GM12878 (cell line): ENCODE measurements around the gene KCNA1. TPM values are rescaled to one million over a fixed set of nuclear protein-coding genes. Genes with fewer than 3 reads are reported as not detected.
A peak's percentile ranks its signal among the peaks of the same experiment; 100 is the strongest.

Source experiments
- BCLAF1 ChIP-seq: fragments of 450-650 bp; IDR thresholded peaks from 2 replicates; pipeline ENCODE4 v1.6.1; 2017; ENCODE audit warnings: antibody characterized with exemption, mild to moderate bottlenecking, moderate library complexity
- IKZF1 ChIP-seq: fragments of 450-650 bp; conservative IDR thresholded peaks from 2 replicates; pipeline ENCODE4 v1.6.1; 2017; ENCODE audit warnings: antibody characterized with exemption, mild to moderate bottlenecking
- NR2C2 ChIP-seq: IDR thresholded peaks from 2 replicates; pipeline ENCODE4 v1.6.1; 2011; ENCODE audit warnings: borderline replicate concordance, low read depth; ENCODE audit not compliant: control insufficient read depth, insufficient read length
- SUZ12 ChIP-seq: fragments of 200-600 bp; sonication (generic); IDR thresholded peaks from one replicate; pipeline ENCODE4 v1.6.1; 2018; ENCODE audit warnings: antibody characterized with exemption, mild to moderate bottlenecking; ENCODE audit not compliant: unreplicated experiment
- ZBED1 ChIP-seq: IDR thresholded peaks from 2 replicates; pipeline ENCODE4 v1.6.1; 2016; ENCODE audit warnings: borderline replicate concordance
- ZBTB40 ChIP-seq: fragments of 450-650 bp; IDR thresholded peaks from 2 replicates; pipeline ENCODE4 v1.6.1; 2016; ENCODE audit warnings: mild to moderate bottlenecking, moderate library complexity, borderline replicate concordance
- polyA plus RNA-seq, 11 experiments: library from polyadenylated mRNA; depleted of rRNA in 4 of 11; unstranded in 6 of 11; stranded (reverse) in 5 of 11; fragments of >200 nt; fragmentation: Nextera tagmentation in 4 of 11; fragmentation: Illumina TruSeq in 1 of 11; extraction: Ambion mirVana in 4 of 11; extraction: Trizol in 1 of 11; gene quantifications; 1 replicate in 1 of 11; 2 replicates in 10 of 11; pipeline versions ENCODE4 v1.2.1 to v1.2.3, GENCODE V29; 2011 to 2016; ENCODE audit warnings: inconsistent platforms in 2 of 11, missing spikeins in 2 of 11, low read depth in 1 of 11
- total RNA-seq, 4 experiments: library from RNA; depleted of rRNA in 3 of 4; stranded (reverse); fragments of >200 nt in 3 of 4; fragmentation: Illumina TruSeq in 1 of 4; extraction: Trizol in 1 of 4; gene quantifications; 2 replicates each; pipeline versions ENCODE4 v1.2.1 to v1.2.3, GENCODE V29; 2013 to 2021
- TF ChIP-seq, protein P1 (sequence below): fragments of 450-650 bp; IDR thresholded peaks from 2 replicates; pipeline ENCODE4 v1.6.1; 2018; ENCODE audit warnings: mild to moderate bottlenecking, low read depth, moderate library complexity; ENCODE audit not compliant: partially characterized antibody
- TF ChIP-seq, protein P2 (sequence below): IDR thresholded peaks from 2 replicates; pipeline ENCODE4 v1.6.1; 2012; ENCODE audit warnings: low read length, inconsistent platforms
- TF ChIP-seq, protein P3 (sequence below): fragments of 450-650 bp; IDR thresholded peaks from 2 replicates; pipeline ENCODE4 v1.6.1; 2018; ENCODE audit warnings: borderline replicate concordance, mild to moderate bottlenecking; ENCODE audit not compliant: partially characterized antibody
- TF ChIP-seq, protein P4 (sequence below): fragments of 450-650 bp; IDR thresholded peaks from 2 replicates; pipeline ENCODE4 v1.6.1; 2017; ENCODE audit warnings: low read depth, mild to moderate bottlenecking, moderate library complexity

Gene KCNA1
- total and polyA plus RNA-seq, 10 of the 15 experiments (the other 5 are each of a cell fraction or from before 2014, with no cell fraction given), result 0.05 to 0.77 (median 0.33) TPM

DNA sequence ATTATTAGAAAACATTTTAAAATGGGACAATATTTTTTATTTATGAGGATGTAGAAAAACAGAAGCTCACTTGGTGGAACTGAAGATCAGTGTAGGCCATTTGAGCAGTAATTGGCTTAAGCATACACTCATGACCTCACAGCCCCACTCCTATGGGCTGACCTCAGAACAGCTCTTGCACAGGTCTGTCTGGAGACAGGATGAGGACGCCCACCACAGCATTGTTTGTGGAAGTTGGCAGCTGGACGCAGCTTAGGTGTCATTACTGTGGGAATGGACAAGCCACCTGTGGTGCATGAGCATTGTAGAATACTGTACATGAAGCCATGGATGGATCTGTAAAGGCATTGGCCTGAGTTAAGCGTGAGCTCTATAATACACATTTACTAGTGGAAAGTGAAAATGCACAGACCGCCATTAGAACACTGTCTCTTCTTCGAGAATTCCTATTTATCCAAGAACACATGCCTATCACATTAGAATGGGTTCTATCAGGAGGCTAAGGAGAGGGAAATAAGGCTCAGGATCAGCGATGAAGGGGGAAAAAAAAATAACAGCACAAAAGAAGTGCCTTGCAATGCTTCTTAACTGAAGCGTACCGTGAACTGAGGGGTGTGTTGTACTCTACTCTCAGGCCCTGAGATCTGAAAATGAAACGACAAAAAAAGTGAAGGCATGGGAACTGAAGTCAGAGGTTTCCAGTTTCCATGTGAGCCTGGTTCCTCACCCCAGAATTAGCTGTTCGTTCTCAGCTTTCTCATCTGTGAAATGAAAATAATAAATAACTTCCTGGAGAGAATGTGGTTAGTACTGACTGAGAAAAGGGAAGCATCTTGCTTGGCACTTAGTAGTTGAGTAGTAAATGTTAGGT is 33.6 kb downstream of the KCNA1 start (continued):
- TF ChIP-seq BCLAF1 (no peak), SUZ12 (no peak), ZBTB40 (no peak), NR2C2 (no peak), IKZF1 (peak; percentile 67; the same call in 1 of the 2 replicates), ZBED1 (peak; percentile 33; the same call in 1 of the 2 replicates)
- TF ChIP-seq, protein P1, sequence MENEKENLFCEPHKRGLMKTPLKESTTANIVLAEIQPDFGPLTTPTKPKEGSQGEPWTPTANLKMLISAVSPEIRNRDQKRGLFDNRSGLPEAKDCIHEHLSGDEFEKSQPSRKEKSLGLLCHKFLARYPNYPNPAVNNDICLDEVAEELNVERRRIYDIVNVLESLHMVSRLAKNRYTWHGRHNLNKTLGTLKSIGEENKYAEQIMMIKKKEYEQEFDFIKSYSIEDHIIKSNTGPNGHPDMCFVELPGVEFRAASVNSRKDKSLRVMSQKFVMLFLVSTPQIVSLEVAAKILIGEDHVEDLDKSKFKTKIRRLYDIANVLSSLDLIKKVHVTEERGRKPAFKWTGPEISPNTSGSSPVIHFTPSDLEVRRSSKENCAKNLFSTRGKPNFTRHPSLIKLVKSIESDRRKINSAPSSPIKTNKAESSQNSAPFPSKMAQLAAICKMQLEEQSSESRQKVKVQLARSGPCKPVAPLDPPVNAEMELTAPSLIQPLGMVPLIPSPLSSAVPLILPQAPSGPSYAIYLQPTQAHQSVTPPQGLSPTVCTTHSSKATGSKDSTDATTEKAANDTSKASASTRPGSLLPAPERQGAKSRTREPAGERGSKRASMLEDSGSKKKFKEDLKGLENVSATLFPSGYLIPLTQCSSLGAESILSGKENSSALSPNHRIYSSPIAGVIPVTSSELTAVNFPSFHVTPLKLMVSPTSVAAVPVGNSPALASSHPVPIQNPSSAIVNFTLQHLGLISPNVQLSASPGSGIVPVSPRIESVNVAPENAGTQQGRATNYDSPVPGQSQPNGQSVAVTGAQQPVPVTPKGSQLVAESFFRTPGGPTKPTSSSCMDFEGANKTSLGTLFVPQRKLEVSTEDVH, result no peak
- TF ChIP-seq, protein P2, sequence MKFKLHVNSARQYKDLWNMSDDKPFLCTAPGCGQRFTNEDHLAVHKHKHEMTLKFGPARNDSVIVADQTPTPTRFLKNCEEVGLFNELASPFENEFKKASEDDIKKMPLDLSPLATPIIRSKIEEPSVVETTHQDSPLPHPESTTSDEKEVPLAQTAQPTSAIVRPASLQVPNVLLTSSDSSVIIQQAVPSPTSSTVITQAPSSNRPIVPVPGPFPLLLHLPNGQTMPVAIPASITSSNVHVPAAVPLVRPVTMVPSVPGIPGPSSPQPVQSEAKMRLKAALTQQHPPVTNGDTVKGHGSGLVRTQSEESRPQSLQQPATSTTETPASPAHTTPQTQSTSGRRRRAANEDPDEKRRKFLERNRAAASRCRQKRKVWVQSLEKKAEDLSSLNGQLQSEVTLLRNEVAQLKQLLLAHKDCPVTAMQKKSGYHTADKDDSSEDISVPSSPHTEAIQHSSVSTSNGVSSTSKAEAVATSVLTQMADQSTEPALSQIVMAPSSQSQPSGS, result peak; percentile 87; the same call in 1 of the 2 replicates
- TF ChIP-seq, protein P3, sequence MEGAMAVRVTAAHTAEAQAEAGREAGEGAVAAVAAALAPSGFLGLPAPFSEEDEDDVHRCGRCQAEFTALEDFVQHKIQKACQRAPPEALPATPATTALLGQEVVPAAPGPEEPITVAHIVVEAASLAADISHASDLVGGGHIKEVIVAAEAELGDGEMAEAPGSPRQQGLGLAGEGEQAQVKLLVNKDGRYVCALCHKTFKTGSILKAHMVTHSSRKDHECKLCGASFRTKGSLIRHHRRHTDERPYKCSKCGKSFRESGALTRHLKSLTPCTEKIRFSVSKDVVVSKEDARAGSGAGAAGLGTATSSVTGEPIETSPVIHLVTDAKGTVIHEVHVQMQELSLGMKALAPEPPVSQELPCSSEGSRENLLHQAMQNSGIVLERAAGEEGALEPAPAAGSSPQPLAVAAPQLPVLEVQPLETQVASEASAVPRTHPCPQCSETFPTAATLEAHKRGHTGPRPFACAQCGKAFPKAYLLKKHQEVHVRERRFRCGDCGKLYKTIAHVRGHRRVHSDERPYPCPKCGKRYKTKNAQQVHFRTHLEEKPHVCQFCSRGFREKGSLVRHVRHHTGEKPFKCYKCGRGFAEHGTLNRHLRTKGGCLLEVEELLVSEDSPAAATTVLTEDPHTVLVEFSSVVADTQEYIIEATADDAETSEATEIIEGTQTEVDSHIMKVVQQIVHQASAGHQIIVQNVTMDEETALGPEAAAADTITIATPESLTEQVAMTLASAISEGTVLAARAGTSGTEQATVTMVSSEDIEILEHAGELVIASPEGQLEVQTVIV, result no peak
- TF ChIP-seq, protein P4, sequence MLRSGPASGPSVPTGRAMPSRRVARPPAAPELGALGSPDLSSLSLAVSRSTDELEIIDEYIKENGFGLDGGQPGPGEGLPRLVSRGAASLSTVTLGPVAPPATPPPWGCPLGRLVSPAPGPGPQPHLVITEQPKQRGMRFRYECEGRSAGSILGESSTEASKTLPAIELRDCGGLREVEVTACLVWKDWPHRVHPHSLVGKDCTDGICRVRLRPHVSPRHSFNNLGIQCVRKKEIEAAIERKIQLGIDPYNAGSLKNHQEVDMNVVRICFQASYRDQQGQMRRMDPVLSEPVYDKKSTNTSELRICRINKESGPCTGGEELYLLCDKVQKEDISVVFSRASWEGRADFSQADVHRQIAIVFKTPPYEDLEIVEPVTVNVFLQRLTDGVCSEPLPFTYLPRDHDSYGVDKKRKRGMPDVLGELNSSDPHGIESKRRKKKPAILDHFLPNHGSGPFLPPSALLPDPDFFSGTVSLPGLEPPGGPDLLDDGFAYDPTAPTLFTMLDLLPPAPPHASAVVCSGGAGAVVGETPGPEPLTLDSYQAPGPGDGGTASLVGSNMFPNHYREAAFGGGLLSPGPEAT, result peak; percentile 62; the same call in 1 of the 2 replicates
